ENCODE results near the gene COPS7A.

The COPS7A gene

DNA sequence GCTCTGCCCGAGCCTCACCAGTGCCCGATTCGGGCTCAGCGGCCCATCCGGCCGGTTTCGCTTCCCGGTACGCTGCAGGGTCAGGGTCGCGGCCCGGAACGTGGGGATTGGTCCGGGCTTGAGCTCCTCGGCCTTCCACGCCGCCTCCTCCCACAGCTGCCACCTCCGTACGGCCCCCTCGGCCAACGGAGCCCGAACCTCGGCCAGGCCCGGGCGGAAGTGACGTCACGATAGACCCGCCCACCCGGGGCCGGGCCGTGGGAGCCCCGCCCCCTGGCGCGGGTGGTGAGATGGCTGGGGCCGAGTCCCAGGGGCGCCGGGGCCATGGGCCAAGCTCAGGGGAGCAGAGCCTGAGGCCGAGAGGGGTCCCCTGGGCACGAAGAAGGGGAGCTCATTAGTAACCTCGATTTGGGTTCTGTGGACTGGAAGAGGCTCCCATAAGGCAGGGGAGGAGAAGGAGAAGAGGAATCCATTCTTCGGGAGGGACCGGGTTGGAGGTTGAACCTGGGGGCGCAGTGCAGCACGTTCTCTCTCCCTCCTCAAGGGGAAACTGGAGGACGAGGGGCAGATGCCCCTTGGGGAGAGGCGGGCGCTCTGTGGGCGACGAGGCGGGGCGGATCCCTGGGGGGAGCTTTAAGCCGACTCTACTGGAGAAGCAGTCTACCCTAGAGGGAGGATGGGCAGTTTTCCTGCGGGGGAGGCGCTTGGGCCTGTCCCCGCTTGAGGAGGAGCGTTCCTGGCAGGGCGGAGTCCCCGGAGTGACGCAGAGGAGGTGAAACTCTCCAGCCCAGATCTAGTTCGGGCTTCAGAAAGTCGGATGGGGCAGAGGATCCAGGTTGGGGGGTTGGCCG, 29.3 kb downstream of the COPS7A start, which contains the start of gene MLF2:
Gene MLF2, minus strand, starts transcription at position 221 of the 851 bp plus-strand sequence. CDS start 807 bp downstream, outside the sequence.
- TF ChIP-seq CTCF (IDR thresholded peaks at IDR 0.05; ENCODE audit: insufficient read depth, missing control alignments): peak; percentile 91
- no peak for FAIRE-seq
- DNase-seq (ENCODE audit: insufficient read length, low spot score): peak; percentile 94

- FAIRE-seq (no peak), DNase-seq (ENCODE audit: insufficient read length, low spot score) (no peak)
- TF ChIP-seq CTCF (IDR thresholded peaks at IDR 0.05; ENCODE audit: insufficient read depth, missing control alignments): no peak
Observed at GRCh38 chr12:6753772-6754356, 30.0 kb downstream of the COPS7A start.

- no peak for FAIRE-seq
- no peak for DNase-seq (ENCODE audit: insufficient read length, low spot score)
- TF ChIP-seq CTCF (IDR thresholded peaks at IDR 0.05; ENCODE audit: insufficient read depth, missing control alignments): no peak
Observed at GRCh38 chr12:6754411-6754810, 30.6 kb downstream of the COPS7A start.

- FAIRE-seq: no peak
Observed at GRCh38 chr12:6757028-6757690, 33.3 kb downstream of the COPS7A start.

GRCh38 chr12:6758506-6759095, 34.8 kb downstream of the COPS7A start:
- peak; percentile 53 for DNase-seq (ENCODE audit: insufficient read length, low spot score)
- FAIRE-seq: peak; percentile 90
- no peak for TF ChIP-seq CTCF (IDR thresholded peaks at IDR 0.05; ENCODE audit: insufficient read depth, missing control alignments)

More at GRCh38 chr12:6757028-6757690, 33.3 kb downstream of the COPS7A start:
- no peak for DNase-seq (ENCODE audit: insufficient read length, low spot score)
- TF ChIP-seq CTCF (IDR thresholded peaks at IDR 0.05; ENCODE audit: insufficient read depth, missing control alignments): no peak

DNA sequence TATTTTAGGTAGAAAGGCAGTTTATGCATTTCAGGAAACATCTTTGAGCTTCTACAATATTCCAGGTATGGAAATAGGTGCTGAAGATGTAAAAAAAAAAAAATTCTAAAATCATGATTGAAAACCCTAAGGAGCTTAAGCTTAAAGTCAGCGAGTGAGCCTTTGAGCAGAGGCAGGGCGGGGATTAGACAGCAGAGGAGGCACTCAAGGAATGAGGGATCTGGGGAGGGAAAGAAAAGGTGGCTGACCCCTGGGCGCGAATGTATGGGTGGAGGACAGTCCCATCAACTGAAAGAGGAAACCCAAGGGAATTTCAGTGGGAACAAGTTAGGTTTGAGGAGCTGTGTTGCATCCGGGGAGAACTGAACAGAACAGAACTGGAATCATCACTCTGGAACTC, 35.9 kb downstream of the COPS7A start:
- DNase-seq (ENCODE audit: insufficient read length, low spot score) (peak; percentile 20), FAIRE-seq (no peak)
- TF ChIP-seq CTCF (IDR thresholded peaks at IDR 0.05; ENCODE audit: insufficient read depth, missing control alignments): no peak

All from D721Med (cell line).